ENCODE data around the gene SMOC2. TPM values are rescaled to one million over a fixed set of nuclear protein-coding genes. Genes with fewer than 3 reads are reported as not detected.
A peak's percentile ranks its signal among the peaks of the same experiment; 100 is the strongest.

The SMOC2 gene
- total and polyA plus RNA-seq, 2 experiments from 2014 or later, result 51.0 to 88.7 TPM

- DNase-seq (ENCODE audit: low spot score), result no peak
- Histone ChIP-seq H3K9me3 (ENCODE audit: low read depth) (no peaks in the 10 kb centered on the region), H3K36me3 (replicated peaks; ENCODE audit: insufficient read depth, low read depth) (no peaks in the 10 kb centered on the region), H3K4me1 (ENCODE audit: insufficient read depth) (peaks cover 3% of the 10 kb centered on the region), H2AFZ (no peak overlapping the region), H3K9me2 (replicated peaks; ENCODE audit: insufficient read depth) (no peaks in the 10 kb centered on the region), H3K27ac (no peak overlapping the region), H4K20me1 (ENCODE audit: insufficient read depth, poor library complexity, severe bottlenecking) (no peaks in the 10 kb centered on the region), H3K4me3 (no peak overlapping the region), H3K79me2 (no peaks in the 10 kb centered on the region), H3K4me2 (no peak overlapping the region), H3K27me3 (peaks cover 2% of the 10 kb centered on the region)
- 79% methylated on average over 29 of the region's 29 CpGs for WGBS (ENCODE audit: low lambda C conversion rate, missing lambda C conversion rate)
- TF ChIP-seq, protein P1, sequence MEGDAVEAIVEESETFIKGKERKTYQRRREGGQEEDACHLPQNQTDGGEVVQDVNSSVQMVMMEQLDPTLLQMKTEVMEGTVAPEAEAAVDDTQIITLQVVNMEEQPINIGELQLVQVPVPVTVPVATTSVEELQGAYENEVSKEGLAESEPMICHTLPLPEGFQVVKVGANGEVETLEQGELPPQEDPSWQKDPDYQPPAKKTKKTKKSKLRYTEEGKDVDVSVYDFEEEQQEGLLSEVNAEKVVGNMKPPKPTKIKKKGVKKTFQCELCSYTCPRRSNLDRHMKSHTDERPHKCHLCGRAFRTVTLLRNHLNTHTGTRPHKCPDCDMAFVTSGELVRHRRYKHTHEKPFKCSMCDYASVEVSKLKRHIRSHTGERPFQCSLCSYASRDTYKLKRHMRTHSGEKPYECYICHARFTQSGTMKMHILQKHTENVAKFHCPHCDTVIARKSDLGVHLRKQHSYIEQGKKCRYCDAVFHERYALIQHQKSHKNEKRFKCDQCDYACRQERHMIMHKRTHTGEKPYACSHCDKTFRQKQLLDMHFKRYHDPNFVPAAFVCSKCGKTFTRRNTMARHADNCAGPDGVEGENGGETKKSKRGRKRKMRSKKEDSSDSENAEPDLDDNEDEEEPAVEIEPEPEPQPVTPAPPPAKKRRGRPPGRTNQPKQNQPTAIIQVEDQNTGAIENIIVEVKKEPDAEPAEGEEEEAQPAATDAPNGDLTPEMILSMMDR (IDR thresholded peaks at IDR 0.05; ENCODE audit: poor library complexity), result no peak
- no peak for TF ChIP-seq EZH2 (IDR thresholded peaks at IDR 0.05; ENCODE audit: borderline replicate concordance)
- no peak for TF ChIP-seq EZH2phosphoT487 (IDR thresholded peaks at IDR 0.05; ENCODE audit: low read depth, severe bottlenecking, unreplicated experiment)
Observed at GRCh38 chr6:168562576-168563151, 121.7 kb downstream of the SMOC2 start.

- 50% methylated on average over 11 of the region's 11 CpGs for WGBS (ENCODE audit: low lambda C conversion rate, missing lambda C conversion rate)
- TF ChIP-seq EZH2phosphoT487 (IDR thresholded peaks at IDR 0.05; ENCODE audit: low read depth, severe bottlenecking, unreplicated experiment), result no peak
- no peak for TF ChIP-seq EZH2 (IDR thresholded peaks at IDR 0.05; ENCODE audit: borderline replicate concordance)
- TF ChIP-seq, protein P1 (IDR thresholded peaks at IDR 0.05; ENCODE audit: poor library complexity), result no peak
Observed at GRCh38 chr6:168563656-168564055, 122.7 kb downstream of the SMOC2 start.

DNA sequence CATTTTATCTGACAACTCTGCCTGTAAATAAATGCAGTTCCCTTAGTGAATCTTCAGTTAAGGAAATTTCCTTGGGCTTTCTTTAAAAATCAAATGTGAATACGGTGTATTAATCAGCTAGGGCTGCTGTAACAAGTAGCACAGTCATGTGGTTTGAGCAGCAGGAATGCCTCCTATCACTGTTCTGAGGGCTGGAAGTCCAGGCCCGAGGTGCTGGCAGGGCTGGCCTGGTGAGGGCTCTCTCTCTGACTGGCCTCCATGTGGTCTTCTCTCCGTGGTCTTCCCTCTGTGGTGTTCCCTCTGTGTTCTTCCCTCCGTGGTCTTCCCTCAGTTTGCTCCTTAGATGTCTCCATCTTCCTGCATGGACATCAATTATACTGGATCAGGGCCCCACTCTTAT, 124.1 kb downstream of the SMOC2 start:
- H2AFZ ChIP-seq, result no peak overlapping the region
- H3K4me3 ChIP-seq, result no peak overlapping the region
- H3K9me2 ChIP-seq (replicated peaks; ENCODE audit: insufficient read depth), result no peaks in the 10 kb centered on the region
- H3K27me3 ChIP-seq, result peaks cover 2% of the 10 kb centered on the region
- DNase-seq (ENCODE audit: low spot score), result no peak
- no peaks in the 10 kb centered on the region for H4K20me1 ChIP-seq (ENCODE audit: insufficient read depth, poor library complexity, severe bottlenecking)
- H3K36me3 ChIP-seq (replicated peaks; ENCODE audit: insufficient read depth, low read depth), result no peaks in the 10 kb centered on the region
- peaks cover under 1% of the 10 kb centered on the region for H3K4me1 ChIP-seq (ENCODE audit: insufficient read depth)
- H3K79me2 ChIP-seq, result no peaks in the 10 kb centered on the region
- no peak overlapping the region for H3K4me2 ChIP-seq
- H3K27ac ChIP-seq, result no peak overlapping the region
- TF ChIP-seq EZH2phosphoT487 (IDR thresholded peaks at IDR 0.05; ENCODE audit: low read depth, severe bottlenecking, unreplicated experiment) (no peak), EZH2 (IDR thresholded peaks at IDR 0.05; ENCODE audit: borderline replicate concordance) (no peak)
- TF ChIP-seq, protein P1 (IDR thresholded peaks at IDR 0.05; ENCODE audit: poor library complexity), result no peak
- no peaks in the 10 kb centered on the region for H3K9me3 ChIP-seq (ENCODE audit: low read depth)
- WGBS (ENCODE audit: low lambda C conversion rate, missing lambda C conversion rate), result 90% methylated on average over 4 of the region's 4 CpGs

More at GRCh38 chr6:168563656-168564055, 122.7 kb downstream of the SMOC2 start:
- DNase-seq (ENCODE audit: low spot score), result peak; percentile 41
- no peaks in the 10 kb centered on the region for H3K9me3 ChIP-seq (ENCODE audit: low read depth)
- no peaks in the 10 kb centered on the region for H3K79me2 ChIP-seq
- no peak overlapping the region for H3K4me2 ChIP-seq
- H3K4me3 ChIP-seq, result no peak overlapping the region
- H3K27ac ChIP-seq, result no peak overlapping the region
- peaks cover 3% of the 10 kb centered on the region for H3K4me1 ChIP-seq (ENCODE audit: insufficient read depth)
- peaks cover 2% of the 10 kb centered on the region for H3K27me3 ChIP-seq
- no peaks in the 10 kb centered on the region for H4K20me1 ChIP-seq (ENCODE audit: insufficient read depth, poor library complexity, severe bottlenecking)
- H3K36me3 ChIP-seq (replicated peaks; ENCODE audit: insufficient read depth, low read depth), result no peaks in the 10 kb centered on the region
- H2AFZ ChIP-seq, result no peak overlapping the region
- no peaks in the 10 kb centered on the region for H3K9me2 ChIP-seq (replicated peaks; ENCODE audit: insufficient read depth)
